HuH-7 (cell line): ENCODE data around the gene GRIA1.

ENCODE experiments used
- DNase-seq: peaks from one replicate; pipeline ENCODE4 v3.0.0; 2011; ENCODE audit warnings: low spot score

The GRIA1 gene

GRCh38 chr5:153659039-153659736, 168.7 kb downstream of the GRIA1 start:
- DNase-seq, result no peak

- no peak for DNase-seq
Measured at GRCh38 chr5:153660919-153661318, 170.4 kb downstream of the GRIA1 start.

- no peak for DNase-seq
Measured at GRCh38 chr5:153661897-153662296, 171.4 kb downstream of the GRIA1 start.

GRCh38 chr5:153670101-153670500, 179.6 kb downstream of the GRIA1 start:
- DNase-seq, result no peak

GRCh38 chr5:153671653-153672346, 181.3 kb downstream of the GRIA1 start:
- no peak for DNase-seq

GRCh38 chr5:153672347-153673090, 182.0 kb downstream of the GRIA1 start:
- no peak for DNase-seq

- DNase-seq, result no peak
Measured at GRCh38 chr5:153674356-153674755, 183.9 kb downstream of the GRIA1 start.

- no peak for DNase-seq
Measured at GRCh38 chr5:153676406-153676805, 185.9 kb downstream of the GRIA1 start.

- DNase-seq, result no peak
Measured at GRCh38 chr5:153676821-153677220, 186.4 kb downstream of the GRIA1 start.

GRCh38 chr5:153678617-153679329, 188.3 kb downstream of the GRIA1 start:
- no peak for DNase-seq

GRCh38 chr5:153690236-153690635, 199.8 kb downstream of the GRIA1 start:
- DNase-seq, result no peak

- DNase-seq, result no peak
Measured at GRCh38 chr5:153696256-153696655, 205.8 kb downstream of the GRIA1 start.

GRCh38 chr5:153699035-153699434, 208.6 kb downstream of the GRIA1 start:
- DNase-seq, result no peak

GRCh38 chr5:153700940-153701339, 210.5 kb downstream of the GRIA1 start:
- no peak for DNase-seq

- no peak for DNase-seq
Measured at GRCh38 chr5:153702265-153702664, 211.8 kb downstream of the GRIA1 start.

GRCh38 chr5:153704110-153704509, 213.6 kb downstream of the GRIA1 start:
- no peak for DNase-seq

GRCh38 chr5:153707626-153708025, 217.2 kb downstream of the GRIA1 start:
- DNase-seq, result no peak

- no peak for DNase-seq
Measured at GRCh38 chr5:153711755-153712154, 221.3 kb downstream of the GRIA1 start.

- DNase-seq, result no peak
Measured at GRCh38 chr5:153712946-153713345, 222.5 kb downstream of the GRIA1 start.

GRCh38 chr5:153713943-153714342, 223.5 kb downstream of the GRIA1 start:
- no peak for DNase-seq

GRCh38 chr5:153714798-153715197, 224.3 kb downstream of the GRIA1 start:
- no peak for DNase-seq

GRCh38 chr5:153717287-153717686, 226.8 kb downstream of the GRIA1 start:
- no peak for DNase-seq
